Mesenchymal stem cell (in vitro differentiated cells and primary cell): ENCODE results near the gene MTX2.

Experiments
- DNase-seq: peaks from one replicate; pipeline ENCODE4 v3.0.0-alpha.2; 2013
- H2AFZ ChIP-seq: one replicate; pipeline ENCODE4 v1.6.1; 2013; ENCODE audit warnings: low read depth, mild to moderate bottlenecking, control low read depth, inconsistent platforms, low read length, moderate library complexity
- H2AK5ac ChIP-seq: 2 replicates; pipeline ENCODE4 v1.6.1; 2013; ENCODE audit warnings: low read length, moderate library complexity, mild to moderate bottlenecking, inconsistent platforms; ENCODE audit not compliant: severe bottlenecking
- H2BK120ac ChIP-seq: one replicate; pipeline ENCODE4 v1.6.1; 2013; ENCODE audit warnings: low read depth, mild to moderate bottlenecking, inconsistent platforms, low read length, moderate library complexity
- H2BK12ac ChIP-seq, 2 experiments: one replicate each; pipeline ENCODE4 v1.6.1; 2013; ENCODE audit warnings: inconsistent platforms in 2 of 2, low read length in 2 of 2, mild to moderate bottlenecking in 2 of 2, moderate library complexity in 2 of 2, control low read depth in 1 of 2
- H2BK15ac ChIP-seq: one replicate; pipeline ENCODE4 v1.6.1; 2013; ENCODE audit warnings: mild to moderate bottlenecking, low read depth, inconsistent platforms; ENCODE audit not compliant: poor library complexity, severe bottlenecking
- H2BK5ac ChIP-seq: 2 replicates; pipeline ENCODE4 v1.6.1; 2013; ENCODE audit warnings: low read depth, mild to moderate bottlenecking, low read length, control low read depth, inconsistent platforms; ENCODE audit not compliant: poor library complexity, severe bottlenecking
- H3K14ac ChIP-seq, 2 experiments: one replicate each; pipeline ENCODE4 v1.6.1; 2013; ENCODE audit warnings: inconsistent platforms in 2 of 2, low read length in 2 of 2, control low read depth in 1 of 2, mild to moderate bottlenecking in 1 of 2, moderate library complexity in 1 of 2
- H3K18ac ChIP-seq, 2 experiments: one replicate each; pipeline ENCODE4 v1.6.1; 2013; ENCODE audit warnings: inconsistent platforms in 2 of 2, low read length in 2 of 2, control low read depth in 1 of 2, low read depth in 1 of 2, mild to moderate bottlenecking in 1 of 2
- H3K23ac ChIP-seq, 2 experiments: one replicate each; pipeline ENCODE4 v1.6.1; 2013; ENCODE audit warnings: inconsistent platforms in 2 of 2, low read length in 2 of 2, mild to moderate bottlenecking in 2 of 2, moderate library complexity in 2 of 2, control low read depth in 1 of 2
- H3K27ac ChIP-seq: 2 replicates; pipeline ENCODE4 v1.5.1; 2013; ENCODE audit warnings: mild to moderate bottlenecking, moderate library complexity, low read length, control low read depth, inconsistent platforms; ENCODE audit not compliant: poor library complexity, severe bottlenecking
- H3K27me3 ChIP-seq, 2 experiments: 2 replicates each; pipeline versions ENCODE4 v1.6.1 to v1.7.0; 2013; ENCODE audit warnings: low read length in 2 of 2, mild to moderate bottlenecking in 2 of 2, moderate library complexity in 2 of 2, control low read depth in 1 of 2, inconsistent platforms in 1 of 2; ENCODE audit not compliant: control insufficient read depth in 1 of 2, insufficient read depth in 1 of 2
- H3K36me3 ChIP-seq, 2 experiments: 2 replicates each; pipeline versions ENCODE4 v1.6.1 to v1.7.0; 2013; ENCODE audit warnings: low read length in 2 of 2, control low read depth in 1 of 2, inconsistent platforms in 1 of 2, low read depth in 1 of 2, mild to moderate bottlenecking in 1 of 2; ENCODE audit not compliant: insufficient read depth in 2 of 2, control insufficient read depth in 1 of 2
- H3K4ac ChIP-seq, 2 experiments: one replicate each; pipeline ENCODE4 v1.6.1; 2013; ENCODE audit warnings: inconsistent platforms in 2 of 2, low read length in 2 of 2, mild to moderate bottlenecking in 2 of 2, moderate library complexity in 2 of 2, control low read depth in 1 of 2, low read depth in 1 of 2
- H3K4me1 ChIP-seq: 2 replicates; pipeline ENCODE4 v1.6.1; 2013; ENCODE audit warnings: low read depth, low read length, control low read depth; ENCODE audit not compliant: control insufficient read depth, insufficient read depth
- H3K4me2 ChIP-seq: 2 replicates; pipeline ENCODE4 v1.6.1; 2013; ENCODE audit warnings: low read length, mild to moderate bottlenecking, inconsistent platforms; ENCODE audit not compliant: poor library complexity, severe bottlenecking
- H3K4me3 ChIP-seq, 2 experiments: 2 replicates each; pipeline versions ENCODE4 v1.5.1 to v1.7.0; 2013; ENCODE audit warnings: low read length in 2 of 2, mild to moderate bottlenecking in 2 of 2, control low read depth in 1 of 2, low read depth in 1 of 2; ENCODE audit not compliant: insufficient read depth in 1 of 2
- H3K79me1 ChIP-seq: replicated peaks from 2 replicates; pipeline ENCODE4 v1.6.1; 2013; ENCODE audit warnings: mild to moderate bottlenecking, control low read depth, low read length, inconsistent platforms; ENCODE audit not compliant: poor library complexity, severe bottlenecking
- H3K9ac ChIP-seq: 2 replicates; pipeline ENCODE4 v1.7.0; 2013; ENCODE audit warnings: mild to moderate bottlenecking, low read length, moderate library complexity
- H3K9me3 ChIP-seq: 2 replicates; pipeline ENCODE4 v1.7.0; 2013; ENCODE audit warnings: mild to moderate bottlenecking, low read length; ENCODE audit not compliant: control insufficient read depth
- H4K8ac ChIP-seq: one replicate; pipeline ENCODE4 v1.6.1; 2013; ENCODE audit warnings: inconsistent platforms, mild to moderate bottlenecking, low read length, moderate library complexity
- H4K91ac ChIP-seq: one replicate; pipeline ENCODE4 v1.6.1; 2013; ENCODE audit warnings: mild to moderate bottlenecking, low read length, inconsistent platforms
- WGBS: methylation state at CpG from one replicate; pipeline ENCODE4 v1.1.7; 2013; ENCODE audit warnings: mixed read lengths; 5-methylcytosine and 5-hydroxymethylcytosine counted together

Gene MTX2

GRCh38 chr2:176261136-176261535 is 8.1 kb upstream of the MTX2 start:
- DNase-seq = no peak
- Histone ChIP-seq H2AFZ (no peak overlapping the region), H3K27me3 (no peaks in the 10 kb centered on the region), H2AK5ac (no peak overlapping the region), H3K9ac (no peak overlapping the region), H3K9me3 (no peaks in the 10 kb centered on the region), H3K14ac (no peak overlapping the region), H3K27ac (no peak overlapping the region), H3K23ac (no peak overlapping the region), H2BK5ac (no peak overlapping the region), H2BK120ac (no peak overlapping the region), H3K79me1 (no peaks in the 10 kb centered on the region), H2BK12ac (no peak overlapping the region), H4K91ac (no peak overlapping the region), H3K18ac (no peak overlapping the region), H3K4me2 (no peak overlapping the region), H4K8ac (no peak overlapping the region), H3K36me3 (no peaks in the 10 kb centered on the region), H3K4me1 (no peaks in the 10 kb centered on the region), H3K4ac (no peak overlapping the region), H3K4me3 (no peak overlapping the region), H2BK15ac (no peak overlapping the region)

- Histone ChIP-seq H3K4me2 (peak overlapping the region; percentile 78), H3K4me1 (no peaks in the 10 kb centered on the region), H2AK5ac (no peak overlapping the region), H3K36me3 (no peaks in the 10 kb centered on the region), H3K79me1 (peaks cover 7% of the 10 kb centered on the region), H2AFZ (no peak overlapping the region), H3K9me3 (no peaks in the 10 kb centered on the region), H3K27ac (no peak overlapping the region), H2BK5ac (no peak overlapping the region), H3K4me3 (peak overlapping the region; percentile 96 to 100), H3K23ac (no peak overlapping the region), H3K27me3 (no peaks in the 10 kb centered on the region), H3K14ac (no peak overlapping the region), H2BK15ac (peak overlapping the region; percentile 94), H4K8ac (peak overlapping the region; percentile 99), H3K4ac (peak overlapping the region in 1 of 2 experiments; percentile 94), H2BK120ac (no peak overlapping the region), H3K9ac (peak overlapping the region; percentile 95), H4K91ac (no peak overlapping the region), H3K18ac (no peak overlapping the region), H2BK12ac (no peak overlapping the region)
- 0% methylated on average over 7 of the region's 10 CpGs for WGBS
- DNase-seq = no peak
Observed at GRCh38 chr2:176268976-176269318, 295 bp upstream of the MTX2 start.

- Histone ChIP-seq H2AFZ (peak overlapping the region; percentile 65), H2AK5ac (no peak overlapping the region), H3K23ac (no peak overlapping the region), H2BK5ac (no peak overlapping the region), H2BK12ac (peak overlapping the region in 1 of 2 experiments; percentile 77), H3K14ac (no peak overlapping the region), H3K27ac (no peak overlapping the region), H3K4me3 (peak overlapping the region; percentile 96 to 100), H3K9me3 (no peaks in the 10 kb centered on the region), H2BK15ac (no peak overlapping the region), H3K4me2 (peak overlapping the region; percentile 78), H3K4ac (no peak overlapping the region), H4K91ac (no peak overlapping the region), H4K8ac (peak overlapping the region; percentile 99), H3K9ac (peak overlapping the region; percentile 95), H3K4me1 (no peaks in the 10 kb centered on the region), H3K18ac (peak overlapping the region in 1 of 2 experiments; percentile 95), H2BK120ac (no peak overlapping the region), H3K36me3 (no peaks in the 10 kb centered on the region), H3K79me1 (peaks cover 9% of the 10 kb centered on the region), H3K27me3 (no peaks in the 10 kb centered on the region)
- DNase-seq = peak; percentile 33
- 67% methylated on average over 15 of the region's 18 CpGs for WGBS
Observed at GRCh38 chr2:176270100-176270750, 983 bp downstream of the MTX2 start.

DNA sequence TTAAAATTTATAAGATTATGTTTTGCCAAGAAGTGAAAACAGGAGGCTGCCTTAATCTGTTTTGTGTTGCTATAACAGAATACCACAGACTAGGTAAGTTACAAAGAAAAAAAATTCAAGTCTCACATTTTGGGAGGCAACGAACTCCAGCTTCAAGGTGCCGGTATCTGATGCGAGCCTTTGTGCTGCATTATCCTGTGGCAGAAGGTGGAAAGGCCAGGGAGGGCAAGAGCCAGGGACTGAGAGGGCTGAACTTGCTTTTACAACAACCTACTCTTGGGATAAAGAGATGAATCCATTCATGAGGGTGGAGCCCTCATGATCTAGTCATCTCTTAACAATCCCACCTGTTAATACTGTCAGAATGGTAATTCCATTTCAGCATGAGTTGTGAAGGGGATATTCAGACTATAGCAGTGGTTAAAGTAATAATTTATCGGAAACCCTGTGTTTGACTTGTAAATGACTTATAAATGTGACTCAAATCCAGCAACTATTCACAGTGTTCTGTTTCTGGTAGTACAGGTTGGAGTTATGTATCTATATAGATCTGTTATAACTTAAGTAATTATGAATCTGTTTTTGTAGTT is 3.7 kb downstream of the MTX2 start:
- H4K91ac ChIP-seq = no peak overlapping the region
- H3K9ac ChIP-seq = no peak overlapping the region
- no peak overlapping the region for H3K23ac ChIP-seq
- H2BK12ac ChIP-seq = no peak overlapping the region
- H2BK120ac ChIP-seq = no peak overlapping the region
- no peak overlapping the region for H3K4me2 ChIP-seq
- no peaks in the 10 kb centered on the region for H3K36me3 ChIP-seq
- no peak overlapping the region for H3K27ac ChIP-seq
- H2BK15ac ChIP-seq = no peak overlapping the region
- H2AFZ ChIP-seq = no peak overlapping the region
- peaks cover 11% of the 10 kb centered on the region for H3K79me1 ChIP-seq
- H4K8ac ChIP-seq = no peak overlapping the region
- no peak overlapping the region for H3K4ac ChIP-seq
- H2AK5ac ChIP-seq = no peak overlapping the region
- H3K9me3 ChIP-seq = no peaks in the 10 kb centered on the region
- WGBS = 97% methylated on average over 4 of the region's 4 CpGs
- DNase-seq = no peak
- H3K4me1 ChIP-seq = no peaks in the 10 kb centered on the region
- no peak overlapping the region for H3K18ac ChIP-seq
- no peak overlapping the region for H3K4me3 ChIP-seq
- no peaks in the 10 kb centered on the region for H3K27me3 ChIP-seq
- no peak overlapping the region for H3K14ac ChIP-seq
- H2BK5ac ChIP-seq = no peak overlapping the region
